Raji (cell line): ENCODE results near the gene P2RY2.

Experiments used
- POLR2A ChIP-seq: IDR thresholded peaks from 2 replicates; pipeline ENCODE4 v1.6.1; 2011; ENCODE audit warnings: low read depth, low read length, control low read depth; ENCODE audit not compliant: insufficient read depth

P2RY2 gene

DNA sequence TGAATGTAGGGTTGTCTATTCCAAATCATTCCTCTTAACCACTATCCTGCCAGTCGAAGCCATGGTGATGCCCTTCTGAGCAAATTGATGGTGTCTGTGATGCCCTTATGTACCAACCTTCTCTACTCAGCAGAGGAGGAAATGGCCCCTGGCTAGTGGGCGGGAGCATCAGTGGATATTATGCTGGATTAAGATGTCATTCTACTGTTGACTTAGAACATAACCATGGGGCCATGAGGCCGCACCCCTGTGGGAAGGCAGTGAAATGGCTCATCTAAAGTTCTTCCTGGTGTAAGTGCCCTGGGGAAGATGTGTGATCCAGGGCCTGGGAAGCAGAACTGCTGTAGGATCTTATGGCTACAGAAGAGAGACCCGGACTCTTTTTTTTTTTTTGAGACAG, 20.7 kb upstream of the P2RY2 start:
- no peak for TF ChIP-seq POLR2A

GRCh38 chr11:73198677-73199076, 19.4 kb upstream of the P2RY2 start:
- no peak for TF ChIP-seq POLR2A

DNA sequence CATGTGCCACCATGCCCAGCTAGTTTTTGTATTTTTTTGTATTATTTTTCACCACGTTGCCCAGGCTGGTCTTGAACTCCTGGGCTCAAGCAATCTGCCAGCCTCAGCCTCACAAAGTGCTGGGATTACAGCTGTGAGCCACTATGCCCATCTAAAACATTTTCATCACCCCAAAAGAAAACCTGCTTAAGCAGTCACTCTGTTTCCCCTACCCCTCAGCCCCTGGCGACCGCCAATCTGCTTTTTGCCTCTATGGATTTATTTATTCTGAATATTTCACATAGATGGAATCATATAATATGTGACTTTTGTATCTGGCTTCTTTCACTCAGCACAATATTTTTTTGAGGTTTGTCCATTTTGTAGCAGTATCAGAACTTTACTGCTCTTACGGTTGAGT, 18.6 kb upstream of the P2RY2 start:
- TF ChIP-seq POLR2A = no peak

DNA sequence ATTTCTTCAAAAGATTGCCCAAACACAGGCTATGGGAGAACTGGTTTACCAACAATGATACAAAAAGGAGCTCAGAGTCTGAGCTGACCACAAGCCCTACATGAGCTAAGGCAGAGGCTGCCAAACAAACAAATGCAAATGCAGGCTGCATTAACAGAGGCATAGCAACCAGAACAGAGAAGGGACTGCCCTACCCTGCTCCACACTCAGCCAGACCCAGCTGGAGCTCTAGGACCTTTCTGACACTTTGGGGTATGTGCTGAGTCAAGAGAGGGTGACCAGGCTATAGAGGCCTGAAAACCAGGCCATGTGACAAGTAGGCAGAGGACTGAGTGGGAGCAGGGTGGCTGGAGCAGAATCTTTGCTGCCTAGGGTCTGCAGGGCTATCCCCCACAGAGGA, 17.8 kb upstream of the P2RY2 start:
- TF ChIP-seq POLR2A = no peak

DNA sequence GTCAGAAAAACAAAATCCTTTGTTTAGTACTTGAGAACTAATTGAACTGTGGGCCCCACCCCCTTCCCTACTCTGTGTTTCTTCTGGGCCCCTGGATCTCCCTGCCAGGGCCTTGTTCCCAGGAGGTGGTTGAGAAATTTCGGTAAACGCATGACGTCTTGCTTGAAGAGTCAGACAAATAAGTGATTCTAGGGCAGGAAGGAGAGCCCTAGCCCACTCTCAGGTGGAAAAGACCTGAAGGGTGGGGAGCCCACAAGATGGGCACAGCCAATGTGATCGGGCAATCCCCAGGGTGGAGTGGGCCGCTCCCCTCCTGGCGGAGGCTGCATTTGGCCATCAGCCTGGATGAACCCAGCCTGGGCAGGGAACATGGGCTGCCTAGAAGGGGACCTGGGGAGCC, 16.8 kb upstream of the P2RY2 start:
- no peak for TF ChIP-seq POLR2A

DNA sequence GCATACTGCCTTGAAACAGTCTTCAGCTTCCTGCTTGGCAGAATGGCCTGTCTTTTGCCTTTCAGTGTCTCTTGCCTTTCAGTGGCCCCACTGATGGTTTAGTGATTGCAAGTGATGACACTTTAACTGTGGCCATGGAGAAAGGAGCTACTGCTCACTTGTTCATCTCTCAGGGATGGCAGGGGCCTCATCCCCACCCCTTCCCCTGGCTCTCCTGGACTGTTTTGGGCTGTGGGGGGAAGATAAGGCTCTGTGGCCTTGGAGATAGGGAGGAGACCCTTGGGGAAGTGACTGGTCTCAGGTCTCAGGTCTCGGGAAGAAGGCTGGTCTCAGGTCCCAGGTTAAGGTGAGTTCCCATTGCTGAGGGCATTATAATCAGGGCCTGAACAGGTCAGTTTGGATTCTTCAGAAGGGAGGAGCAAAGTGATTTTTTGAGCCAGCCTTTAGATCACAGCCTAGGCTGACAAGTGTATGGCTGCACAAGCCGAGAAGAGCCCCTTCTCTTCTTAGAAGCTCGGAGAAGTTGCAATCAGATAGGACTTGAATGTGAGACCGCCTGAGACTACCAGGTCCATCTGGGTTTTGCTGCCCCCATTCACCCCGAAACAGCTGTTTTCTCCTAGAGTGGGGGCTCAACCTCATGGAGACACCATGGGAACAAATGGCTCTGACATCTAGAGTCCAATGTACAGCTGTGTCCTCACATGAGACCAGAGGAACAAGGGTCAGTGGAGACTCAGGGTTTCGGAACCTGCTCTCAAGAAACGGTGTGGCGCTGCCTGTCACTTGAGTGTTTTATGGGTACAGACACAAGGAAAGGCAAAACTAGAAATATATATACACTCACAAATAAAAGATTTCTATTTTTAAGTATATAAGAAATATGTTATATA, 15.9 kb upstream of the P2RY2 start:
- no peak for TF ChIP-seq POLR2A

GRCh38 chr11:73203322-73203721, 14.8 kb upstream of the P2RY2 start:
- TF ChIP-seq POLR2A = no peak

DNA sequence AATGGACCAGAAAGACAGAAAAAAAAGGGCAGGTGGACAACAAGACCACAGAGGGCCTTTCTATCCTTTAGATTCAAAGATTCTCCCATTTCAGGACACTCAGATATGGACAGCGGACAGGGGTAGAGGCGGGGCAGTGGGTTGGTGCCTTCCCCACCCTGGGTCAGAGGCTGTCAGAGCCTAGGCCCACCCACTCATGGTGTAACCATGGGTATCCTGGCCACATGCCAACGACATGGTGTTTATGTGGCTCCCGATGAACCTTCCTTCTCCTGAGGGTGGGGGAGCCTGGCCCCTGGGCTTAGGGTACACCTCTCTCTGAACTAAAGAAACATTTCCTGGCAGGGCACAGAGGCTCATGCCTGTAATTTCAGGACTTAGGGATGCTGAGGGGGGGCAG, 14.3 kb upstream of the P2RY2 start:
- TF ChIP-seq POLR2A = no peak

DNA sequence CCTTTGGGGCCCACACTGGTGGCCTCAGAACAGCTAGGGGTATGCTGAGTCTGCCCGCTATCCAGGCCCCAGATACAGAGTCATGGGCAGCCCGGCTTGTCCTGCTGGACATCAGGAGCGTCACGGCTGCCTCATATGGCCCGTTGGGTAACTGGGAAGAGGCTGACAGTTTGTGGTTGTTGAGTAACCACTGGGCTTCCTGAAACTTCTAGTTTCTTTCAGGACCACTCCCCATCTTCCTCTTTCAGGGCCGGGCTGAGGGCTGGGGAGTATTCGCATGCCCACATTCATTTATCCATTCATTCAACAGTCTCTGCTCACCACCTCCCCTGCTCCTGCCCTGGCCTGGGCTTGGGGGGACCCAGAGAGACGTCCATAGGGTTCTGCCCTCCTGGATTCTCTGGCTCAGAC, 13.4 kb upstream of the P2RY2 start:
- no peak for TF ChIP-seq POLR2A

- TF ChIP-seq POLR2A = no peak
Measured at GRCh38 chr11:73205661-73206343, 12.3 kb upstream of the P2RY2 start.

GRCh38 chr11:73206801-73207200, 11.3 kb upstream of the P2RY2 start:
- no peak for TF ChIP-seq POLR2A

DNA sequence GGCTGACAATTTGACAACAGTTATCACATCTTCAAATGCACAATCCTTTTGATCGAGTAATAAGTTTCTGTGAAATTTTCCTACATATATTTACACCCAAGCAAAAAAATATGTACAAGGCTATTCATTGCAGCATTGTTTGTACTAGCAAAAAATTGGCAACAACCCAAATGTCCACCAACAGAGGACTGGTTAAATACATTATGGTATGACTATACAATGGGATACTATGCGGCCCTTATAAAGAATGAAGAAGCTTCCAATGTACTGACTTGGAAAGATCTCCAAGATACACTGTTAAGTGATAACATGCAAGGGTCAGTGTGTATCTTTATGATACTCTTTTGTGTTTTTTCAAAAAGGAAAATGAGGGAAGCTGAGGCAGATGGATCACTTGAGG, 8.2 kb upstream of the P2RY2 start:
- no peak for TF ChIP-seq POLR2A

DNA sequence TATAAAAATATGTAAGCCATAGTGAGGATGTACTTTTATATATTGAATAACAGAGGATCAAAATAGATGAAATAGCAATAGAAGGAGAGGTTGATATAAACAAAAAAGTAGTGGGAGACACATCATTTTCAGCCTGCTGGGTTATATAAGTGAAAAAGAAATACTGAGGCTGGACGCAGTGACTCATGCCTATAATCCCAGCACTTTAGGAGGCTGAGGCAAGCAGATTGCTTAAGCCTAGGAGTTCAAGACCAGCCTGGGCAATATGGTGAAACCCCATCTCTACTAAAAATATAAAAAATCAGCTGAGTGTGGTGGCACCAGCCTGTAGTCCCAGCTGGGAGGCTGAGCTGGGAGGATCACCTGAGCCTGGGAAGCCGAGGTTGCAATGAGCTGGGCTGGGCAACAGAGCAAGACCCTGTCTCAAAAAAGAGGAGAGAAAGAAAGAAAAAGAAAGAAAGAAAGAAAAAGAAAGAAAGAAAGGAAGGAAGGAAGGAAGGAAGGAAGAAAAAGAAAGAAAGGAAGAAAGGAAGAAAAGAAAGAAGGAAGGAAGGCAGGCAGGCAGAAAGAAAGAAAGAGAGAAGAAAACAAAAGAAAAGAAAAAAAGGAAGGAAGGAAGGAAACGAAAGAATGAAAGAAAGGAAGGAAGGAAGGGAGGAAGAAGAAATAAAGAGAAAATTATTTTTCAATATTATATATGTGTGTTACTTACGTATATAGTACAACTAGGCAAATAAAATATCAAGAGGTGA, 7.0 kb upstream of the P2RY2 start:
- no peak for TF ChIP-seq POLR2A

DNA sequence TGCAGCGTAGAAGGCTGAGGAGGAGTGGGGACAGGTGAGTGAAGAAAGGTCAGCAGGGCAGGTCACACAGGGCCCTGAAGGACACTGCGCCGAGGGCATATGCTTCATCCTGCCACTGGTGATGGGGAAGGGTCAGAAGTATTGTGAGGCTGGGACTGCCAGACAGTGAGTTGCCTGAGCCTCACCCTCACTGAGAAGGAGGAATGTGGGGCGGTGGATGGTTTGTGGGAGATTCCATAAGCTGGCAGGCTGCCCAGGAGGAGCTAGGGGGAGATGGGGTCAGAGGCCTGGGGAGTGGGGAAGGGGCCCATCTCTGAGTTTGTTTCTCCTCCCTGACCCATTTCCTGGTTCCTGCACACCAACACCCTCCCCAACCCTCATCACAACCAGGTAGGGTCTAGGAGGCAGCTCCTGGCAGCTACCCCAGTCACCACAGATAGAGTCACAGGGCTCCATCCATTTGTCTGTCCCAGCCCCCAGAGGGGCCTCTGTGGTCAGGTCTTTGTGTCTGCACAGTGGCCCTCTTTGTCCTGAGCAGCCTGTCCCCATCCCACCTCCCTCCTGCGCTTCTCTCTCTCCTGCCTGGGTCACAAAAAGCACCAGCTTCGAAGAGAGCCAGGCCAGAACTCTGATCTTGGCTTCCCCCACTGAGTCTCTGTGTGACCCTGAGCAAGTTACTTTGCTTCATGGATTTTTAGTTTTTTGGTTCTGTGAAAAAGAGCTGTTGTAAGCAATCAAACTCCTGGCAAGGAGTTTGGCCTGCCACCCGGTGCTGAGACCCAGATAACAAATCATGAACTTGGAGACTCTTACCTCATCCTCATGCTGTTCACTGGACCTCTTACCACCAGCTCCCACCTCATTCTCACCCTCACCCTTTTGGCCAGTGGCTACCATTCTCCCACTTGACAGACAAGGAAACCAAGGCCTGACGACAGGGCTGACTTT, 4.6 kb upstream of the P2RY2 start:
- no peak for TF ChIP-seq POLR2A
